NCI-H2029 treated with DMSO at 0.1 percent for 48 hours (cell line): ENCODE results near the gene VAT1L.

ENCODE experiments used
- DNase-seq: peaks from one replicate; lab custom pipeline; 2025; lab: John Stamatoyannopoulos, UW

Gene VAT1L

DNA sequence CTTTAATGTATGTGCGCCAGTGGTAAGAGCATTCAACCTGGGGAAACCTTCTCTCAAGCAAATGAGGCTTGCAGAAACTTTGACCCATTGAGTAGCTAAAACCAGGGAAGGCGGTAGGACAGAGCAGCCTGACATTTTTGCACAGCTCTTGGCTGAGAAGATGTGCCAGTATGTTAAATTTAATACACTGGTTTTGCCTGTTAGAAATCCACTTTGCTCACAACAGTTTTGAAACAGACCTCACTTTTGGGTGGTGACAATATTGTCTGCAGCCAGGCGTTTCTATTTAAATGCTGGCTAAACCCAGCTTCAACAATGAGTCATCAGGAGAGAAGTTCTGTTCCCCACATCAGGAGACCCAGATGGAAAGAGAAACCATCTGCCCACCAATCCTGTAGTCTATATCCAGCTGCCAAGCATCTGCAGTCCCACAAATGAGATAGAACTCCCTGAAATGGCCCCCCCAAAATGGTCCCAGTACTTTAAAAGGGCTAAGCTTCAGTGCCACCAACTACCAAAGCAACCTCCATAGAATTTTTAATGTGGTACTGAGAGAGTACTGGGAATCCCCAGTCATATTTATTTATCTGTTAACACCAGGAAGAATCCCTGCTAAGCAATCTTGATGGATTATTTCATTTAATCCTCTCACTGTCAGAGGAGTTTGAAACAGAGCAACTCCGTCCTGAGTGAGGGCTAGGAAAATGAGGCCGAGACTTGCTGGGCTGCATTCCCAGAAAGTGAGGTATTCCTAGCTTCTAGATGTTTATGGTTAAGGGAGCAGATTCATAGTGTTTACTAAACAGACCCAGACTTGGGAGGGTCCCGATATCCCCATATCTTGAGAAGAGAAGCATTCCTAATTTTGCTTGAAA lies 205.0 kb downstream of the VAT1L start:
- DNase-seq = no peak

DNA sequence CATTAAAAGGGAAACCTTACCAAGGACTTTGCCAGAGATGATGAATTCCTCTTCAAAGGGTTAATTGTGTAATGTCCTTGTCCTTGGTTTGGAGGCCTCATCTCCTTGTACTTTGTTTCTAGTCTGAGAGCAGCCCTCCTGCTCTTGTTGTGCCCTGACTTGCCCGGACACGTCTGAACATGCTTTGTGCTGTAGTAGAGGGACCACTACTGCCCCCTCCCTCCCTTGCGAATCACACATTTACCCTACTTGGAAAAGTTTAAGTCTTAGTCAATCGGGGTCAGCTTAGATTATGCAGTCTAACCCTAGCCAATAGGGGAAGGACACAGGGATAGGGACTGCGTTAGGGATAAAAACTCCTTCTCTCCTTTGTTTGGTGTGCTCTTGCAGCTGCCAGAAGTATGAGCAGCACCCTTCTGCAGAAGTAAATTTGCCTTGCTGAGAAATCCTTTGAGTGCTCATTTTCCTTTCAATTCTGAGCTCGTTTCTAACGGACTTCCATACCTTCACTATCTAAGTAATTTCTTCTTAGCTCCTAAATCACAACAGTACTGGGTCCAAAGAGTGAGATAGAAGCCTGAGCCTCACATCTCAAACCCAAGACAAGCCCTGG lies 207.6 kb downstream of the VAT1L start:
- no peak for DNase-seq

DNA sequence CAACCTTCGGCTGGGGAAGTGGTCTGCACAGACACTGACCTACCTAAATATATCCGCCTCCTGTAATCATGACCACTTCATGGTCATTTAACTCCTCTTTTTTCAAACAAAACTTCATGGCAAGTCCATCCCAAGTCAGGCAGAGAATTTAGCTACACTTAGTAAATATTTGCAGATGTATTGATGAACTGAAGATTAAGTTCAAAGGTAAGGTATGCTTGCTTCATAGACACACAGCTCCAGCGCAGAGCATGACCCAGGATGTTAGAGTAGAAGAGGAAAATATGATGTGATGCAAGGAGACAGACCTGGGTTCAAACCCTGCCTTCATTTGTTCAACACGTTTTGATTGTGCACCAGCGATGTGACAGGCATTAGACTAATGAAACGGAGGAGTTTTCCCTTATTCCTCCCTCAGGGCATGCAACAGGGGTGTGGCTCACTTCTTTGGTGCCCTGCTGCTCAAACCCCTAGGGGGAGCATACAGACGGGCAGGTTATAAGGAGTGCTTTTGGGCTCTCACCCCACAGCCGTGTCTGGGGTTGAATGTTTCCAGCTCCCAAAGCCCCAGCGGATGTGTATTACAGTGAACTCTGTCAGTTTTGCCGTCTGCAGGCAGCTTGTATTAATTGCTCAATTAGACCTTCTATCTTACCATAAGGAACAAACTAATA lies 210.1 kb downstream of the VAT1L start:
- DNase-seq = no peak

DNA sequence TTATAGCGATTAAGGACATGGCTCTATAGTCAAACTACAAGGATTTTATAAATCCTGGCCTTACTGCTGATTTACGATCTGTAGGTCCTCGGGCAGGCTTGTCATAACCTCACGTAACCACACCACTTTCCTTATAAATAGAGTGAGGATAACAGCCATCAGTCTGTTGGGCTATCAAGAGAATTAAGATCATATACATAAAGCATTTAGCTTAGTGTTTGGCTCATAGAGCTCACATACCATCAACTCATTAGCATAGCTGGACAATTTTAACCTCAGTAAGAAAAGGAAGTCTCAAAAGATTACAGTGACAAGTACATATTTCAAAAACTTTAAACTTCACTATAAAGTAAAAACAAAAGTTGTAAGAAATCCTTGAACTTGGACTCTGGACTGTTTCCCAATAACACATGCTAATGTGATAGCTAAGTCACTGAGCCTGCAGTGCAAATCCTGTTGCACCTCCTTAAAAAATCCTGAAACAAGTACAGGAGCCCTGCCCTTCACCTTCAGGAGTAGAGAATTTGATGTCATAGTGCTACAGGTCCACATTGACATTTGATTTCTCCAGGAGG lies 213.2 kb downstream of the VAT1L start:
- no peak for DNase-seq

DNA sequence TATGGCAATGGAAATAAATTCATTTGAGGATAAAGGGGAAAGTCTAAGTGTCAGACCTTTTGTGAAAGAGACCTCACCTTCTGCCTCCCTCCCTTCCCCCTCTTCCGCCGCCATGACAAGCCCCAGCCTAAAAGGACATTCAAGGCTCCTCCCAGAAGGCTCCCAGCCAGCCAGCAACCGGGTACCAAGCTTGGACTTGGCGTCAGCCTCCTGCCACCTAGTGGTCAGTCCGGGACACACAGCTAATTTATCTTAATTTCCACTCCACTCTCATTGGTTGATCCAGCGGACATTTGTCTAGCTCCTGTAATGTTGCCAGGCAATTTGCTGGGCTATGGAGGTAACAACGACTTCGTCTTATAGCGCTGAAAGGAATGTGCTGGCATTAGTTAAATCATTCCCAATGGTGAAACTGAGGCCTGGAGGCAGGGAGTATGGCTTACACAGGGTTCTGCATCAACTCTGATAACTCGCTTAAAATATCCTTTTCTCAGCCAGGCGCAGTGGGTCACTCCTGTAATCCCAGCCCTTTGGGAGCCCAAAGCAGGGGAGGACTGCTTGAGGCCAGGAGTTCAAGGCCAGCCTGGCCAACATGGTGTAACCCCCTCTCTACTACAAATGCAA lies 214.7 kb downstream of the VAT1L start:
- peak; percentile 48 for DNase-seq

DNA sequence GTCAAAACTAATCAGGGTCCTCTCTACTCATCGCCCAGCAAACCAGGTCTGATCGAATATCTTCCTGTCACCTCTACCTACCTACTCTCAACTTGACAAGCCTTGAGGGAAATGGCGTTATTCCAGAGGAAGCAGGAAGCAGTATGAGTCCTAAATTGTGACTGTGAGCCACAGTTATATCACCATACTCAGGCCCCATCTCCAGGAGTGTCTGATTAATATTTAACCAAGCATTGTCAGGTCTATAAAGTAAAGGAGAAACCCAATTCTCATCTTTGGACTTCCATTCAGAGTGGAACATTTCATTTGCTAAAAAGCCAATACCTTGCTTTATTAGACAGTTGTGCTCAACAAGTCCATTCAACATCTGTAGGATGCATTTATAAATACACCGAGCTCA lies 216.2 kb downstream of the VAT1L start:
- no peak for DNase-seq

DNA sequence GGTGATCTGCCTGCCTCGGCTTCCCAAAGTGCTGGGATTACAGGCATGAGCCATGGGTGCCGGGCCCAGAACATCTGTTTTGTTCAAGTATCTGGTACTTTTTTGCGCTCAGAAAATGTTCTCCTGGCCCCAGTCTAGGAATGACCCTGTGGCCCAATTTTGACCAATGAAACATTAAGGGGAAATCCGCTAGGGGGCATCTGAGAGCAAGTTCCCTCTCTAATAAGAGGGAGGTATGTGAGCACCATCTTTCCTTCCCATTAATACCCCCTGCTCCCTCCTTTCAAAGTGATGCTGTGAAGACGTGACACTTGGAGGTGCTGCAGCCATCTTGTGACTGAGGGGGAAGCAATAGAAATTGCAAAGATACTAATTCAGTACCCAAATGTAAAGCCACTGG lies 217.5 kb downstream of the VAT1L start:
- DNase-seq = no peak

DNA sequence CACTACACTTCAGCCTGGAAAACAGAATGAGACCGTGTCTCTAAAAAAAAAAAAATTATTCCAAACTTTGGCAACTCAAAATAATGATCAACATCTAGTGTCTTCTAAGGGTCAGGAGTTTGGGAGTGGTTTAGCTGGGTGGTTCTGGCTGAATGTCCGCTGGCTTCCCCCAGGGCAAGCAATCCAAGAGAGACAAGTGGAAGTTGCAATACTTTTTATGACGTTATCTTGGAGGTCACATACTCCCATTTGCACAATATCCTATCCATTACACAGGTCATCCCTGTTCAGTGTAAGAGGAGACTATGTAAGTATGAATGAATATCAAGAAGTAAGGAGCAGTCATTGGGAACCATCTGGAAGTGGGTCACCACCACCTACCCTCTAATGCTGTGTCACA lies 218.8 kb downstream of the VAT1L start:
- no peak for DNase-seq

DNA sequence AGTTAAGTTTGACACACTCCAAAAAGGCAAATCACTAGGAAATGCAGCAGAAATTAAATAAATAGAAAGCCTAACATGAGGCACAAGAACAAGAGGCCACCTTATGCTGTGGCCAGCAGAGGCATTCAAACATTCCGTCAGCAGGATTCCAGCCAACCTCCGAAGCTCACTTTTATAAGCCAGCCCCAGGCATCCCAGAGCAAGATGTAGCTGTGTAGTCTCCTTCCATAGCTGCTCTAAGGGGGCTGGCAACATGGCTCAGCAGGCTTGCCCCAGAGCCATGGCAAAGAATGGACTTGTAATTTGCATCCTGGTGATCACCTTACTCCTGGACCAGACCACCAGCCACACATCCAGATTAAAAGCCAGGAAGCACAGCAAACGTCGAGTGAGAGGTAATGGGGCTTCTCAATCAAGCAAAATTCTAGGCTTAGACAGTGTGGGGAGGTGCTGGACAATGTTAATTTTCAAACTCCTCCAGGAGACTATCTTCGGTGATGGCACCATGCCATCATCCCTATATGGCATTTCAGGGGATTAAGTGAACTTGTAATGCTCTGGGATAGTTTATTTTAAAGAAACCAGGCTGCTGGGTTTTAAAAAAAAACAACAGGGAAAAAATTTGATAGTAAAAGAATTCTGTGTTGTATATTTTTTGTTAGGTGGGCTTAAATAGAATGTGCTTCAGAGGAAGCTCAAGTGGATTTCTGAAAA lies 234.1 kb downstream of the VAT1L start, which contains the start of gene CLEC3A:
Gene CLEC3A, plus strand, starts transcription at position 202 of the 714 bp plus-strand sequence. Its CDS starts 79 bp downstream, at position 281.
- no peak for DNase-seq

DNA sequence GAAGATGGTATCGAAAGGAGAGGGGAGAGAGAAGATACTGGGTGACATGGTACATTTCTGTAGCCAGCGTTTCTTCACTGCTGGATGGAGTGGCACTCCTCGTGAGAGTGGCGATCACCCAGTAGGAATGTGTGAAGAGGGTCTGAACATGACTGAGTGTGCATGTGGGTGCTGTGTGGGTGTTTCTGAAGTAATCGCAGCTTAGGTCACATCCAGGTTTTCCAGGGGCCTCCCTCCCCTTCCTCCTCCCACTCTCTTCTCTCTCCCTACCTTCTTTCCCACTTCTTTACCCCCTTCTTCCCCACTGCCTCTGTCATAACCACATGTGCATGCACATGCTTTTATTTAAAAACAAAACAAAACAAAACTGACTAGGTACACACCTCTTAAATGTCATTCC lies 235.8 kb downstream of the VAT1L start:
- no peak for DNase-seq

DNA sequence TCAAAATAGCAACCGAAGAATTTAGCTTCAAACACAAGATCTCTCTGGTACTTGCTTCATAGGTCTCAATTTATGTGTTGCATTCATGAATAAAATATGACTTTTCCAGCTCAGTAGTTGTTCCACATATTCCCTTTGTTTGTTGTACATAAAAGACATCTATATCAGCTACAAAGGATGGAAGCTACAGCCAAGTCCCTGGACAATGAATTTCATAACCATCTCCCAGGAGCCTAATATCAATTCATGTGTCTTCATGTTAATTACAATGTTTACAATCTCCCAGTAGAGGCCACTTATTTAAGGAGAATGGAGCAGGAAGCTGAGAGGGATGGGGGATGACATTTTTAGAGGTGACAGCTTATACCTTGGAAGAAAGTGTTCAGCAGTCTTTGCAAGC lies 237.3 kb downstream of the VAT1L start:
- DNase-seq = no peak

DNA sequence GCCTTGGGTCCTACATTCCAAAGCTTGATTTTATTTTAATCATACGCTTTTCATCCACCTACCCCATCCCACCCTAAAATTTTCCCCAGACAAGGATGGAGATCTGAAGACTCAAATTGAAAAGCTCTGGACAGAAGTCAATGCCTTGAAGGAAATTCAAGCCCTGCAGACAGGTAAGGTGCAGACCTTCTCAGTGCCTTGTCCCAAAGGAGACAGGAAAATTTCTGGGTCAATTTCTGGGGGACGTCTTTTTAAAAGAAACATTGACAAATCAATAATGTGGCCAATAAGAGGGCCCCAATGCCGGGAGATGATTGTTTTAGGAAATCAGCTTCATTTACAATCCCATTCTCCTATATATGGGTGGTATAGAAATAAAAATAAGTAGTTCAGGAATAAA lies 239.7 kb downstream of the VAT1L start:
- DNase-seq = no peak
